ENCODE data around the gene TIMM10B.

TIMM10B gene

DNA sequence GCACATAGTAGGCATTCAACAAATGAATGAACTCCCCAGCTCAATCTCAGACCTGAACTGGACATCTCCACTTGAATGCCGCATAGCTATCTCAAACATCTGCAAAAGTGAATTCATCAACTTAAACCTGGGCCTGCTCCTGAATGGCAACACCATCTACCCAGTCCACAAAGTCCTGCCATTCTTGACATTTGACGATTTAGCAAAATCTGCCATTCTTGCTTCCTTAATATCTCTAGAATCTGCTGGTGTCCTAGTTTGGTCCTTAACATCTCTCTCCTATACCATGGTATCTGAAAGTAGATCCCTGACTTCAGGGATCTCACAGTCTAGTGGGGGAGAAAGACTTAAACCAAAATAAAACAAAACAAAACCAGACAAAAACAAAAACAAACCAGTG is 28.1 kb upstream of the TIMM10B start:
- Histone ChIP-seq H3K27ac (ENCODE audit: low read depth, low read length) (no peak overlapping the region), H3K4me1 (ENCODE audit: control insufficient read depth, insufficient read depth, low read length) (no peaks in the 10 kb centered on the region), H3K9ac (ENCODE audit: low read length) (no peak overlapping the region), H3K4me3 (ENCODE audit: low read length) (no peak overlapping the region), H3K27me3 (ENCODE audit: control insufficient read depth, insufficient read depth, low read length) (no peaks in the 10 kb centered on the region), H3K36me3 (ENCODE audit: control insufficient read depth, insufficient read depth, low read length) (peaks cover 54% of the 10 kb centered on the region)

GRCh38 chr11:6455070-6455469 is 26.2 kb upstream of the TIMM10B start:
- Histone ChIP-seq H3K4me3 (ENCODE audit: low read length) (no peak overlapping the region), H3K36me3 (ENCODE audit: control insufficient read depth, insufficient read depth, low read length) (peaks cover 52% of the 10 kb centered on the region), H3K9ac (ENCODE audit: low read length) (no peak overlapping the region), H3K27ac (ENCODE audit: low read depth, low read length) (no peak overlapping the region), H3K27me3 (ENCODE audit: control insufficient read depth, insufficient read depth, low read length) (no peaks in the 10 kb centered on the region), H3K4me1 (ENCODE audit: control insufficient read depth, insufficient read depth, low read length) (no peaks in the 10 kb centered on the region)

- Histone ChIP-seq H3K4me1 (ENCODE audit: control insufficient read depth, insufficient read depth, low read length) (no peaks in the 10 kb centered on the region), H3K27ac (ENCODE audit: low read depth, low read length) (no peak overlapping the region), H3K9ac (ENCODE audit: low read length) (no peak overlapping the region), H3K27me3 (ENCODE audit: control insufficient read depth, insufficient read depth, low read length) (no peaks in the 10 kb centered on the region), H3K36me3 (ENCODE audit: control insufficient read depth, insufficient read depth, low read length) (peaks cover 43% of the 10 kb centered on the region), H3K4me3 (ENCODE audit: low read length) (no peak overlapping the region)
These were observed 24.8 kb upstream of the TIMM10B start for GRCh38 chr11:6456361-6457073.

GRCh38 chr11:6457581-6458320 is 23.6 kb upstream of the TIMM10B start:
- Histone ChIP-seq H3K9ac (ENCODE audit: low read length) (no peak overlapping the region), H3K4me1 (ENCODE audit: control insufficient read depth, insufficient read depth, low read length) (no peaks in the 10 kb centered on the region), H3K27me3 (ENCODE audit: control insufficient read depth, insufficient read depth, low read length) (no peaks in the 10 kb centered on the region), H3K4me3 (ENCODE audit: low read length) (no peak overlapping the region), H3K36me3 (ENCODE audit: control insufficient read depth, insufficient read depth, low read length) (peaks cover 40% of the 10 kb centered on the region), H3K27ac (ENCODE audit: low read depth, low read length) (no peak overlapping the region)

DNA sequence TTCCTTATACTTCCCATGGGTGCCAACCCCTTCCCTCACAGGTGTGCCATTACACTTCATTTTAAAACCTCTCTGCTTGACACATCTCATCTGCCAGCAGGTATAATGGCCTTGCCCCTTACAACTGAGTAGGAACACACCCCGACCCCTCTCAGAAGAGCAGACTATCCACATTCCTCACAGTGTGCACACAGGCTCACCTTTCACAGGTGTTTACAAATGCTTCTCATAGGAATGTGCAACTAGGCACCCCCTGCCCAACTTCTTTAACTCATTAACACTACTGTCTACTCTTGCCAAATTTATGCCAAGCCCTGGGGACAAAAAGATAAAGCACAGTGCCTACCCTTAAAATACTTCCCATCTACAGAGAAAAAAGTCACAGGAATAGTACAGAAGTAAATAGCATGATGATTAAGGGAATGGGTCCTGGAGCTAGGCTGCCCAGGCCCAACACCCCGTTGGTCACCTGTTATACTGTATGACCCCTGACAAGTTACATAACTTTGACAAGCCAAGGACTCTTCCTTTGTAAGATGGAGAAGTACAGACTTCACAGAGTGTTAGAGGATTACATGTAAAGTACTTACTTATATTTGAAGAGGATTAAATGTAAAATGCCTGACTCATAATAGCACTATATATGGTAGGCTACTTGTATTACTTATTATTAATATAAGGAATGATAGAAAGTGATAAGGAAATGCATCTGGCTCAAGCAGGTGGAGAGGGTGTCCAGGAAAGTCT is 22.8 kb upstream of the TIMM10B start:
- Histone ChIP-seq H3K27ac (ENCODE audit: low read depth, low read length) (no peak overlapping the region), H3K36me3 (ENCODE audit: control insufficient read depth, insufficient read depth, low read length) (peaks cover 41% of the 10 kb centered on the region), H3K9ac (ENCODE audit: low read length) (no peak overlapping the region), H3K27me3 (ENCODE audit: control insufficient read depth, insufficient read depth, low read length) (no peaks in the 10 kb centered on the region), H3K4me3 (ENCODE audit: low read length) (no peak overlapping the region), H3K4me1 (ENCODE audit: control insufficient read depth, insufficient read depth, low read length) (no peaks in the 10 kb centered on the region)

DNA sequence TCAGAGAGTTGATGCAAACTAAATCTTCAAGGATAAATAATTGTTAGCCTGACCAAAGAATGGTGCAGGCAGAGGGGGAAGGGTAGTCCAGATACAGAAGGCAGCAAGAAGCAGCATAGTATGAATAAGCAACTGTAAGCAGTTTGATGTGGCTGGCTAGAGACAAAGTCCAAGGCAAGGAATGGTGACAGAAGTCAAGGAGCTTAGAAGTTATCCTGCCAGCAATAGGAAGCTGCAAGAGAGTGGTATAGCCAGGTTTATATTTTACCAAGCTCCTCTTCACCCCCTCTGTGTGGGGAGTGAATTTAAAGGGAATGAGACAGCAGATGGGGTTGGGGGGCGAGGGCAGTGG is 22.2 kb upstream of the TIMM10B start:
- no peak overlapping the region for H3K27ac ChIP-seq (ENCODE audit: low read depth, low read length)
- no peak overlapping the region for H3K9ac ChIP-seq (ENCODE audit: low read length)
- peaks cover 41% of the 10 kb centered on the region for H3K36me3 ChIP-seq (ENCODE audit: control insufficient read depth, insufficient read depth, low read length)
- no peaks in the 10 kb centered on the region for H3K4me1 ChIP-seq (ENCODE audit: control insufficient read depth, insufficient read depth, low read length)
- no peak overlapping the region for H3K4me3 ChIP-seq (ENCODE audit: low read length)
- H3K27me3 ChIP-seq (ENCODE audit: control insufficient read depth, insufficient read depth, low read length), result no peaks in the 10 kb centered on the region

- Histone ChIP-seq H3K27ac (ENCODE audit: low read depth, low read length) (peak overlapping the region; percentile 45), H3K4me3 (ENCODE audit: low read length) (peak overlapping the region; percentile 23)
These were observed 12.4 kb upstream of the TIMM10B start for GRCh38 chr11:6468712-6469495.

GRCh38 chr11:6469599-6469998 is 11.7 kb upstream of the TIMM10B start:
- peaks cover 14% of the 10 kb centered on the region for H3K4me1 ChIP-seq (ENCODE audit: control insufficient read depth, insufficient read depth, low read length)

More at GRCh38 chr11:6468712-6469495, 12.4 kb upstream of the TIMM10B start:
- H3K4me1 ChIP-seq (ENCODE audit: control insufficient read depth, insufficient read depth, low read length), result peaks cover 9% of the 10 kb centered on the region
- H3K9ac ChIP-seq (ENCODE audit: low read length), result no peak overlapping the region
- H3K27me3 ChIP-seq (ENCODE audit: control insufficient read depth, insufficient read depth, low read length), result no peaks in the 10 kb centered on the region
- peaks cover 5% of the 10 kb centered on the region for H3K36me3 ChIP-seq (ENCODE audit: control insufficient read depth, insufficient read depth, low read length)

GRCh38 chr11:6472934-6473333 is 8.4 kb upstream of the TIMM10B start:
- Histone ChIP-seq H3K27ac (ENCODE audit: low read depth, low read length) (no peak overlapping the region), H3K36me3 (ENCODE audit: control insufficient read depth, insufficient read depth, low read length) (peaks cover 11% of the 10 kb centered on the region), H3K4me3 (ENCODE audit: low read length) (peak overlapping the region; percentile 98), H3K27me3 (ENCODE audit: control insufficient read depth, insufficient read depth, low read length) (no peaks in the 10 kb centered on the region), H3K9ac (ENCODE audit: low read length) (no peak overlapping the region), H3K4me1 (ENCODE audit: control insufficient read depth, insufficient read depth, low read length) (peaks cover 16% of the 10 kb centered on the region)

More at GRCh38 chr11:6469599-6469998, 11.7 kb upstream of the TIMM10B start:
- Histone ChIP-seq H3K4me3 (ENCODE audit: low read length) (peak overlapping the region; percentile 23), H3K27ac (ENCODE audit: low read depth, low read length) (peak overlapping the region; percentile 45), H3K27me3 (ENCODE audit: control insufficient read depth, insufficient read depth, low read length) (no peaks in the 10 kb centered on the region), H3K9ac (ENCODE audit: low read length) (no peak overlapping the region), H3K36me3 (ENCODE audit: control insufficient read depth, insufficient read depth, low read length) (peaks cover 5% of the 10 kb centered on the region)

DNA sequence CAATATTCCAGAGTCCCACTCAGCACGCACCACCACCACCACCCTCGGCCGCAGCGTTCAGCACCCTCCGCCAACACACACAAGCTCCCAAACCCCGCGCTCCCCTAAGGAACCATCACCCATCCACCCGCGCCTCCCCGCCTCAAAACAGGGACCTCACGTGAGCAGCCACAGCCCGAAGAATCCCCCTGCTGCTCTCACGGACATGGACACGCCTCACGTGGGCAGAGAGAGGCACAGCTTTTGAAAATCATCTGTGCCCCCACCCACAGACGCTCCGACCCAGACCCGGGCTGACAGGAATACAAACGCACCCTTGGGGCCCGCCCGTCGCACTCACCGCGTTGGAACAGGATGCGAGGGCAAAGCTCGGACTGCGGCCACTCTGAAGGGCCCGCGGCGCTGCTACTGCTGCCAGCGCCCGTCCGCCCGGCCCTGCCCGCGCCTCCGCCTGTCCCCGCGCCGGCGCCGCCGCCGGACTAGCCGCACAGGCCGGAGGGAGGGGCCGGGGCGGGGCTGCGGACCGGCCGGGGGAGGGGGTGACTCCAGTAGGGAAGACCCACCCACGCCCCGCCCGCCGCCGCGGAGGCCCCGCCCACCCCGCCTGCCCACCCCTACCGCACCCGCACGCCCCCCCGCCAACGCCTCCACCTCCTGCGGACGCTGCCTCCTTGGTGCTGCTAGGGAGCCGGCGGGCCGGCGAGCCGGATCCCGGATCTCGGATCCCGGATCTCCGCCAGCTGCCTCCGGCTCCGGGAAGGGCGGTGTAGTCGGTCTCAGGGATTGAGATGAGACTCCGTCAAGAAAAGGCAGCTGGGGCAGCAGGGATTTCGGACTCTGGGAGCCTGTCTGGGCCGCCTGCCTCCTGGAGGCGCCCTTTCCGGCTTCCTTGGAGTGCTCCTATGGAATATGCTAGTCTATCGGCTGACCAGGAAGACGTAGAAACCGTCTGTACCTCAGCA is 7.6 kb upstream of the TIMM10B start, which contains the start of gene TRIM3:
TSS of gene TRIM3 (minus strand) at position 491 of the 962 bp plus-strand sequence. CDS start 8,246 bp downstream, outside the sequence.
- Histone ChIP-seq H3K9ac (ENCODE audit: low read length) (peak within 1 kb of the TSS; percentile 96), H3K27ac (ENCODE audit: low read depth, low read length) (peak within 1 kb of the TSS; percentile 87), H3K4me1 (ENCODE audit: control insufficient read depth, insufficient read depth, low read length) (peaks cover 16% of the 10 kb centered on the region), H3K4me3 (ENCODE audit: low read length) (peak within 1 kb of the TSS; percentile 98), H3K36me3 (ENCODE audit: control insufficient read depth, insufficient read depth, low read length) (peaks cover 18% of the 10 kb centered on the region), H3K27me3 (ENCODE audit: control insufficient read depth, insufficient read depth, low read length) (no peaks in the 10 kb centered on the region)

- H3K9ac ChIP-seq (ENCODE audit: low read length), result peak overlapping the region; percentile 80
- peaks cover 14% of the 10 kb centered on the region for H3K4me1 ChIP-seq (ENCODE audit: control insufficient read depth, insufficient read depth, low read length)
- no peaks in the 10 kb centered on the region for H3K27me3 ChIP-seq (ENCODE audit: control insufficient read depth, insufficient read depth, low read length)
- H3K36me3 ChIP-seq (ENCODE audit: control insufficient read depth, insufficient read depth, low read length), result peaks cover 18% of the 10 kb centered on the region
- peak overlapping the region; percentile 87 for H3K27ac ChIP-seq (ENCODE audit: low read depth, low read length)
- H3K4me3 ChIP-seq (ENCODE audit: low read length), result peak overlapping the region; percentile 74
These were observed 6.9 kb upstream of the TIMM10B start for GRCh38 chr11:6474413-6474792.

All from rectal smooth muscle tissue (tissue), 1 donor.